ENCODE results near the gene PRKD1.

PRKD1 gene

DNA sequence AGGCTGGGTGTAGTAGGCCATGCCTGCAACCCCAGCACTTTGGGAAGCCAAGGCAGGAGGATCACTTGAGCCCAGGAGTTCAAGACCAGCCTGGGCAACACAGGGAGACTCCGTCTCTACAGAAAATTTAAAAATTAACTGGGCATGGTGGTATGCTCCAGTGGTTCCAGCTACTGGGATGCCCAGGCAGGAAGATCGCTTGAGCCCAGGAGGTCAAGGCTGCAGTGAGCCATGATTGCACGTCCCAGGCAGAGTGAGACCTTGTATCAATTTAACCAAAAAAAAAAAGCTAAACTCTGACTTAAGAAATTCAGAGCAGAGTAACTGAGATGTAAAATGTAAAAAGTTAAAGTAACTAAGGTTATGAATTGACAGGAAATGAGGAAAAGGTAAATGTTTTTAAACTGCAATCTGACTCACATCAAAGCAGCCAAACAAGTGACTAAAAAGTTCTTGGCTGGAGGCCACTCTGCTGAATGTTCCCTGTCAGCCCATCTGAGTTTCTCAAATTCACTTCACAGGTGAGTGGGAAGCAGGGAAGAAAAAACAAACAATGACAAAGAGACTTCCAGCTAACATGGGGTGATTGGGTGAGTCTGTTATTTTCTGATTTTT, 21.3 kb downstream of the PRKD1 start:
- Histone ChIP-seq H4K20me1 (no peaks in the 10 kb centered on the region), H3K27me3 (no peaks in the 10 kb centered on the region), H3K27ac (no peak overlapping the region), H3K9ac (no peak overlapping the region), H3K9me3 (peaks cover 4% of the 10 kb centered on the region; the same call in 1 of the 2 replicates), H3K4me1 (no peaks in the 10 kb centered on the region), H3K4me2 (no peak overlapping the region), H3K4me3 (no peak overlapping the region), H3K36me3 (no peaks in the 10 kb centered on the region)
- no peak for TF ChIP-seq Cebpa-rat (IDR thresholded peaks at IDR 0.05)

DNA sequence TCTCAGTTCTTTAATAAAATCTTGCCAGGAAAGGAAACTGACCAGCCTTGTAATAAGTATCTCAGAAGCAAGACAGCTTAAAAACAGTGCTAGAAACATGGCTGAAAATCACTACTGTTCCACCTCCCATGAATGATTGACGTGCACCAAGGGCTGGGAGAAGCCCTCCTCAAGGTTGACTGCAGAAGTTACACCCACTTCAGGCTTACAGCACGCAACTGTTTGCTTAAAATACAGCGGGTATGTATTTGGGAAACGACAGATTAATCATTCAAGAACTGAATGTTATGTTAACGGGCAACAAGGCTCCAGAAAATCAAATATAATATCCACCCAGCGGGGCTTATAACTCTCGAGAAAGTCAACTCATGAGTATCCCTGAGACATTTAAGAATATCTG, 22.1 kb downstream of the PRKD1 start:
- Histone ChIP-seq H3K36me3 (no peaks in the 10 kb centered on the region), H3K9me3 (peaks cover 4% of the 10 kb centered on the region; the same call in 1 of the 2 replicates), H4K20me1 (no peaks in the 10 kb centered on the region), H3K4me2 (no peak overlapping the region), H3K27ac (no peak overlapping the region), H3K4me3 (no peak overlapping the region), H3K4me1 (peaks cover 3% of the 10 kb centered on the region; the same call in 1 of the 2 replicates), H3K27me3 (no peaks in the 10 kb centered on the region), H3K9ac (no peak overlapping the region)
- no peak for TF ChIP-seq Cebpa-rat (IDR thresholded peaks at IDR 0.05)

DNA sequence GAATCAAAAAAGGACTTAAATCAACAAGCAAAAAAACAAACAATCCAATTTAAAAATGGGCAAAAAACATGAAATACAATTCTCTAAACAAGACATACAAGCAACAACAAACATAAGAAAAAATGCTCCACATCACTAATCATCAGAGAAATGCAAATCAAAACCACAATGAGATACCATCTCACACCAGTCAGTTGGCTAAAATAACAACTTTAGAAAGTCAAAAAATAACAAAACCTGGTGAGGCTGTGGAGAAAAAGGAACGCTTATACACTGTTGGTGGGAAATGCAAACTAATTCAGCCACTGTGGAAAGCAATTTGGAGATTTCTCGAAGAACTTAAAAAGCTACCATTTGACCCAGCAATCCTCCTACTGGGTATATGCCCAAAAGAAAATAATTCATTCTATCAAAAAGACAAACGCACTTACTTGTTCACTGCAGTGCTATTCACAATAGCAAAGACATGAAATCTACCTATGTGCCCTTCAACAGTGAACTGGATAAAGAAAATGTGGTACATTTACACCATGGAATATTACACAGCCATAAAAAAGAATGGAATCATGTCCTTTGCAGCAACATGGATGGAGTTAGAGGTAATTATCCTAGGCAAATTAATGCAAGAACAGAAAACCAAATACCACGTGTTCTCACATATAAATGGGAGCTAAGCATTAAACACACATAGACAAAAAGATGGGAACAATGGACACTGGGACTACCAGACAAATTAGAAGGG, 26.9 kb downstream of the PRKD1 start:
- Histone ChIP-seq H3K4me1 (peaks cover 10% of the 10 kb centered on the region; the same call in 1 of the 2 replicates), H3K4me2 (no peak overlapping the region), H3K4me3 (no peak overlapping the region), H3K27me3 (no peaks in the 10 kb centered on the region), H3K9me3 (no peaks in the 10 kb centered on the region), H3K9ac (no peak overlapping the region), H4K20me1 (no peaks in the 10 kb centered on the region), H3K36me3 (no peaks in the 10 kb centered on the region), H3K27ac (no peak overlapping the region)
- TF ChIP-seq Cebpa-rat (IDR thresholded peaks at IDR 0.05) = no peak

DNA sequence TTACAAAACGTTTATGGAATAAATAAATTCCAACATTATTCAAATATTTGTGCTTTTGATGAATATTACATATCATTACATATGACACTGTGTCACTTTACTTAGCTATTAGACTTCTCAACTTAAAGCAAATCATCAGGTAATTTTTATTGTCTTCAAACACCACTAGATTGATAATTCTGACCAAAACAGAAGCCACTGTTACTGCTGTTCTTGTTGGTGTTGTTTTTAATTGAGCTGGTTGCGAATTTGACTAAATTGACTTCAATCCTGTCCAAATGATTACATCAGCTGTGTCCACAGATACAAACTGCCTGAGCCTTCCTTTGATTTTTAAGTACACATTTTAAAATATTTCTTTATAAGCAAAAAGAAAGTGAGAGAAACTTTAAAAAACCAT, 29.2 kb downstream of the PRKD1 start:
- Histone ChIP-seq H3K9ac (no peak overlapping the region), H3K36me3 (no peaks in the 10 kb centered on the region), H3K4me2 (no peak overlapping the region), H3K4me1 (peaks cover 10% of the 10 kb centered on the region; the same call in 1 of the 2 replicates), H3K4me3 (no peak overlapping the region), H3K27ac (no peak overlapping the region), H4K20me1 (no peaks in the 10 kb centered on the region), H3K9me3 (no peaks in the 10 kb centered on the region), H3K27me3 (no peaks in the 10 kb centered on the region)
- no peak for TF ChIP-seq Cebpa-rat (IDR thresholded peaks at IDR 0.05)

DNA sequence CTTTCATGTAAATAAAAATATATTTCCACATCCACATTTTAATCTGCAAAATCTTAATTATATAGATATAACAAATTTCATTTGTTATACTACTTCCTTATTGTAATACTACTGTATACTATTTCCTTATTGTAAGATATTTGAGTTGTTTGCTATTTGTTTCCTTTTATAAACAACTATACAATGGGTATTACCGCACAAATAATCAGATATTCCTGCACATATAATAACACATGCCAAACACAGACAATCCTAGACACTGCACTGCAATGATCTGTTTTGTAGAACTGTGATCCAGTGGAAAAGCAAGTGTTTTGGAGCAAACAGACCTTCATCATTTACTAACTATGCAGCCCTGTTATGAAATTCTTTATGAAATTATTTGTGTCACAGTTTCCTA, 30.5 kb downstream of the PRKD1 start:
- no peak overlapping the region for H3K27ac ChIP-seq
- no peaks in the 10 kb centered on the region for H3K9me3 ChIP-seq

DNA sequence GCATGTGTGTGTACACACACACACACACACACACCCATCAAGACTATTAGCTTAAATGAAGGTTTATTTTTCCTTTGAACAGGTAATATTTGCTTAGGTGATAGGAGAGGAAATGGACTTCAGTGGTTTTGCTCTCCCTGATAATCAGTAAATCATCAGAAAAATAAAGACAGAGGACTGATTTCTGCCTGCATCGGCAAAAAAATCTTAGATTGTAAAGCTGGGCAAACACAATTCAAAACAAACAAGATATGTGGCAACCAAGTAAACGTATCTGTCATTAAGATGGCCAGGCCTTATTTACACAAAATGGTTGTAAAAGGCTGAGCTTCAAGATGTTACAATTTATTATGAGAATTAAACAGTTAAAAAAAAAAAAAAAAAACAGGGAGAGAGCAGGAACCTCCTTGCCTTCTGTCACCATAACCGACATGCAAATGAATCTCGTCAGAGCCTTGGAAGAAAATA, 31.3 kb downstream of the PRKD1 start:
- Histone ChIP-seq H3K27ac (no peak overlapping the region), H3K36me3 (no peaks in the 10 kb centered on the region), H3K9me3 (no peaks in the 10 kb centered on the region), H3K4me2 (no peak overlapping the region), H3K4me3 (no peak overlapping the region), H4K20me1 (no peaks in the 10 kb centered on the region), H3K4me1 (peaks cover 10% of the 10 kb centered on the region; the same call in 1 of the 2 replicates), H3K27me3 (no peaks in the 10 kb centered on the region), H3K9ac (no peak overlapping the region)
- no peak for TF ChIP-seq Cebpa-rat (IDR thresholded peaks at IDR 0.05)

More for the DNA sequence above, 30.5 kb downstream of the PRKD1 start:
- no peaks in the 10 kb centered on the region for H4K20me1 ChIP-seq
- H3K27me3 ChIP-seq = no peaks in the 10 kb centered on the region
- no peak overlapping the region for H3K9ac ChIP-seq
- TF ChIP-seq Cebpa-rat (IDR thresholded peaks at IDR 0.05) = no peak
- H3K4me2 ChIP-seq = no peak overlapping the region
- H3K36me3 ChIP-seq = no peaks in the 10 kb centered on the region
- peaks cover 10% of the 10 kb centered on the region; the same call in 1 of the 2 replicates for H3K4me1 ChIP-seq
- no peak overlapping the region for H3K4me3 ChIP-seq

DNA sequence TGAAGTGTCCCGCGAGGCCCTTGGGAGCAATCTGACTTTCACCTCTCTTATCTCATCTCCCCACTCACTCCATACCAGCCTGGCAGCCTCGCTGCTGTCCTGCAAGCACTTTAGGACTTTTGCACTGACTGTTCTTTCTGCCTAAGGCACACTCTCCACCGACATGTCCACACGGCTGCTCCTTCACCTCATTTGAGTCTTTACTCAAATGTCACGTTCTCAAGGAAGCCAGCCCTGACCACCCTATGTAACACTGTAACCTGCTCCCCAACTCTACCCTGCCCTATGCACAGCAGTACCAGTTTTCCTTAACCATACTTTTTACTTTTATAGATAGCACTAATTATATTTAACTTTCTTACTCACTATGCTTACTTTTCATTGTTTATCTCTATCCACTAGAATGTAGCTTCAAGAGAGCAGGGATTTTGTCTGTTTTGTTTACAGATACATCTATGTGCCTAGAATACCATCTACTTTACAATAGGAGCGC, 32.0 kb downstream of the PRKD1 start:
- Histone ChIP-seq H4K20me1 (no peaks in the 10 kb centered on the region), H3K9me3 (no peaks in the 10 kb centered on the region), H3K27me3 (no peaks in the 10 kb centered on the region), H3K4me3 (no peak overlapping the region), H3K36me3 (no peaks in the 10 kb centered on the region), H3K4me2 (no peak overlapping the region), H3K9ac (no peak overlapping the region), H3K27ac (no peak overlapping the region), H3K4me1 (peaks cover 7% of the 10 kb centered on the region; the same call in 1 of the 2 replicates)
- no peak for TF ChIP-seq Cebpa-rat (IDR thresholded peaks at IDR 0.05)

DNA sequence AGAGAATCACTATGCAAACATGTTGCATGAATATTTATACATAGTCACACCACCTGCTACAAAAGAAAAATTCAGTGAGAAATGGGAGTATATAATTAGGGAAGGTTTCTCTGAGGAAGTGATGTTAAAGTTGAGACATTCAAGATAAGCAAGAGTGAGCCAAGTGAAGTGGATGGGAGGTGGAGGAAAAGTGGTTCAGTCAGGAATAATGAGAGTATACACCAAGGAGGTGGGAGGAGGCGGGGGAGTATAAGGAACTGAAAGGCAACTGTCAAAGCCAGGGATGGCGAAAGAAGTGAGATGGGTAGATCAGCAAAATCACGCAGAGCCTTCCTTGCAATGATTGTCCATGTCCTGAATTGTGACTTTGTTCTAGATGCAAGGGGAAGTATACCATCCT, 33.7 kb downstream of the PRKD1 start:
- no peak overlapping the region for H3K4me2 ChIP-seq
- H3K36me3 ChIP-seq = no peaks in the 10 kb centered on the region
- H3K27ac ChIP-seq = no peak overlapping the region
- H3K27me3 ChIP-seq = no peaks in the 10 kb centered on the region
- H3K4me1 ChIP-seq = no peaks in the 10 kb centered on the region
- H3K9ac ChIP-seq = no peak overlapping the region
- H3K4me3 ChIP-seq = no peak overlapping the region
- no peaks in the 10 kb centered on the region for H4K20me1 ChIP-seq
- H3K9me3 ChIP-seq = no peaks in the 10 kb centered on the region
- TF ChIP-seq Cebpa-rat (IDR thresholded peaks at IDR 0.05) = no peak

DNA sequence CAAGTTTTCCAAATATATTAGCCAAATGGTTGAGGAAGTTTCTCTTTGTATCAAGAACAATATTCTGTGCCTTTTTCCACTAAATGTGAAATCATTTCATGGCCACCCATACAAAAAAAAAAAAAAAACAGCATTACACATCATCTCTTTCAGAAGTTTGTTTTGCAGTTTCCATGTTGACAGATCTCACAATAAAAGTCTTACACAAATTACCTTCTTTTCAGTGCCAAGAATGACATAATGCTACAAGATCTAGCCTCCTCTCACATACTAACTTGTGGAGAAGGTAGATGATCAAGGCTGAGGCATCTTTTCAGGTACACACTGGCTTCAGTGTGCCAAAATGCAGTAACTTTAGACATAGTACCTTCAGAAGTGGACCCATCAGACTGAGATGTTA, 35.3 kb downstream of the PRKD1 start:
- Histone ChIP-seq H3K4me3 (no peak overlapping the region), H3K9ac (no peak overlapping the region), H3K27me3 (no peaks in the 10 kb centered on the region), H3K9me3 (no peaks in the 10 kb centered on the region), H3K36me3 (no peaks in the 10 kb centered on the region), H3K27ac (no peak overlapping the region), H4K20me1 (no peaks in the 10 kb centered on the region), H3K4me2 (no peak overlapping the region), H3K4me1 (no peaks in the 10 kb centered on the region)
- no peak for TF ChIP-seq Cebpa-rat (IDR thresholded peaks at IDR 0.05)

DNA sequence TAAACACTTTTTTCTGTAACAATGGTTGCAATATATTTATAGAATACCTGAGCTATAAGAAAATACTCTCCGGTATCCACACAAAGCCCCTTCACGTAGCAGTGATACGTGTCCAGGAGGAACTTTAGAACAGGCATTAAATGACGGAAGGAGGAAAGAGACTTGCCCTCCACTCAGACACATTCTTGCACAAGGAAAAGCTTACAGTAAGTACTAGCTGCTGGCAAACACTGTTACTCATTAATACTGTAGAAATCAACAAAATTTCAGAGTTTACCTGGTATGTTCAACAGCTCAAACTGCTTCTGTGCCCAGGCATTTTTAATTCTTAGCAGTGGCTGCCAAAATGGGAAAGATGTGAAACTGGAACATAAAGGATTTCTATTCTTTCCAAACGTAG, 41.7 kb downstream of the PRKD1 start:
- Histone ChIP-seq H3K27me3 (no peaks in the 10 kb centered on the region), H4K20me1 (no peaks in the 10 kb centered on the region), H3K9ac (no peak overlapping the region), H3K9me3 (no peaks in the 10 kb centered on the region), H3K4me2 (no peak overlapping the region), H3K4me1 (no peaks in the 10 kb centered on the region), H3K36me3 (no peaks in the 10 kb centered on the region), H3K27ac (no peak overlapping the region), H3K4me3 (no peak overlapping the region)
- TF ChIP-seq Cebpa-rat (IDR thresholded peaks at IDR 0.05) = no peak

Measured in BLaER1 (cell line).